ENCODE results near the gene NRXN3.
"Not testable (repeated sequence)": the region's sequence is repeated elsewhere in the genome, so short reads cannot be mapped to it uniquely, and the experiment has no call there.

The NRXN3 gene

GRCh38 chr14:79074510-79074909 is 904.3 kb downstream of the NRXN3 start:
- DNase-seq (ENCODE audit: low read depth), result no peak

- no peak for DNase-seq (ENCODE audit: low read depth)
These were observed 906.3 kb downstream of the NRXN3 start for GRCh38 chr14:79076428-79076827.

- no peak for DNase-seq (ENCODE audit: low read depth)
These were observed 906.9 kb downstream of the NRXN3 start for GRCh38 chr14:79077096-79077495.

- no peak for DNase-seq (ENCODE audit: low read depth)
These were observed 909.9 kb downstream of the NRXN3 start for GRCh38 chr14:79080040-79080439.

- DNase-seq (ENCODE audit: low read depth), result no peak
These were observed 912.7 kb downstream of the NRXN3 start for GRCh38 chr14:79082883-79083282.

GRCh38 chr14:79083356-79083755 is 913.2 kb downstream of the NRXN3 start:
- DNase-seq (ENCODE audit: low read depth), result no peak

- no peak for DNase-seq (ENCODE audit: low read depth)
These were observed 914.7 kb downstream of the NRXN3 start for GRCh38 chr14:79084861-79085260.

GRCh38 chr14:79089576-79089975 is 919.4 kb downstream of the NRXN3 start:
- DNase-seq (ENCODE audit: low read depth), result no peak

GRCh38 chr14:79090641-79091180 is 920.5 kb downstream of the NRXN3 start:
- no peak for DNase-seq (ENCODE audit: low read depth)

- DNase-seq (ENCODE audit: low read depth), result no peak
These were observed 921.3 kb downstream of the NRXN3 start for GRCh38 chr14:79091381-79091963.

GRCh38 chr14:79093531-79093930 is 923.4 kb downstream of the NRXN3 start:
- no peak for DNase-seq (ENCODE audit: low read depth)

- DNase-seq (ENCODE audit: low read depth), result no peak
These were observed 924.8 kb downstream of the NRXN3 start for GRCh38 chr14:79094951-79095350.

GRCh38 chr14:79096811-79097210 is 926.6 kb downstream of the NRXN3 start:
- DNase-seq (ENCODE audit: low read depth), result no peak

GRCh38 chr14:79098324-79098723 is 928.2 kb downstream of the NRXN3 start:
- DNase-seq (ENCODE audit: low read depth), result no peak

- DNase-seq (ENCODE audit: low read depth), result no peak
These were observed 930.4 kb downstream of the NRXN3 start for GRCh38 chr14:79100578-79100977.

GRCh38 chr14:79101388-79101787 is 931.2 kb downstream of the NRXN3 start:
- DNase-seq (ENCODE audit: low read depth), result no peak

GRCh38 chr14:79103764-79104163 is 933.6 kb downstream of the NRXN3 start:
- no peak for DNase-seq (ENCODE audit: low read depth)

GRCh38 chr14:79110564-79110963 is 940.4 kb downstream of the NRXN3 start:
- not testable (repeated sequence) for DNase-seq (ENCODE audit: low read depth)

- DNase-seq (ENCODE audit: low read depth), result no peak
These were observed 941.9 kb downstream of the NRXN3 start for GRCh38 chr14:79111987-79112501.

- DNase-seq (ENCODE audit: low read depth), result no peak
These were observed 947.4 kb downstream of the NRXN3 start for GRCh38 chr14:79117561-79117960.

- no peak for DNase-seq (ENCODE audit: low read depth)
These were observed 948.1 kb downstream of the NRXN3 start for GRCh38 chr14:79118291-79118690.

GRCh38 chr14:79134361-79134760 is 964.2 kb downstream of the NRXN3 start:
- DNase-seq (ENCODE audit: low read depth), result no peak

GRCh38 chr14:79136071-79137044 is 966.2 kb downstream of the NRXN3 start:
- no peak for DNase-seq (ENCODE audit: low read depth)
